GM06990 (cell line): ENCODE results near the gene ATOSB.
A peak's percentile ranks its signal among the peaks of the same experiment; 100 is the strongest.

Experiments used
- DNase-seq: peaks from one replicate; pipeline ENCODE4 v3.0.0-alpha.2; 2011; ENCODE audit not compliant: insufficient read length; ENCODE audit errors: extremely low read depth
- H3K27me3 ChIP-seq: replicated peaks from 2 replicates; pipeline ENCODE4 v1.6.0; 2011; ENCODE audit warnings: low read length; ENCODE audit not compliant: control insufficient read depth, insufficient read depth
- H3K36me3 ChIP-seq: 2 replicates; pipeline ENCODE4 v1.5.1; 2011; ENCODE audit warnings: low read length; ENCODE audit not compliant: control insufficient read depth, insufficient read depth
- H3K4me3 ChIP-seq: replicated peaks from 2 replicates; pipeline ENCODE4 v1.5.1; 2011; ENCODE audit warnings: low read depth, mild to moderate bottlenecking, control low read depth, low read length
- TF ChIP-seq, protein P1 (sequence below): IDR thresholded peaks from 2 replicates; pipeline ENCODE4 v1.5.1; 2011; ENCODE audit warnings: low read length, control low read depth, mild to moderate bottlenecking, inconsistent platforms; ENCODE audit not compliant: insufficient read depth, poor library complexity, severe bottlenecking

Gene ATOSB

DNA sequence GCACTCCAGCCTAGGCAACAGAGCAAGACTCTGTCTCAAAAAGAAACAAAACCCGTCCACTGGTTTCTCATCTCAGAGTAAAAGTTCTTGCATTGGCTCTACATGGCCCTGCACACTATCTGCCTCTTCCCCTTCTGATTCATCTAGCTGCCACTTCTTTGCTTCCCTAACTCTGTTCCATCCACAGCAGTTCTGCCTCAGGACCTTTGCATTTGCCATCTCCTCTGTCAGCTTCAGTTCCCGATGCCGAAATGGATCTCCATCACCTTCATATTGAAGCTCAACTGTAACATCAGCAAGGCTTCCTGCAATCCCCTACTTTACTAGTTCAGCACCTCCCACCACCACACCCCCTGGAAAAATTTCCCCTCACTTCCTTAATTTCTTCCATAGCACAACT lies 18.1 kb downstream of the ATOSB start:
- Histone ChIP-seq H3K27me3 (no peaks in the 10 kb centered on the region), H3K4me3 (no peak overlapping the region), H3K36me3 (peaks cover 19% of the 10 kb centered on the region)
- DNase-seq = no peak
- TF ChIP-seq, protein P1, sequence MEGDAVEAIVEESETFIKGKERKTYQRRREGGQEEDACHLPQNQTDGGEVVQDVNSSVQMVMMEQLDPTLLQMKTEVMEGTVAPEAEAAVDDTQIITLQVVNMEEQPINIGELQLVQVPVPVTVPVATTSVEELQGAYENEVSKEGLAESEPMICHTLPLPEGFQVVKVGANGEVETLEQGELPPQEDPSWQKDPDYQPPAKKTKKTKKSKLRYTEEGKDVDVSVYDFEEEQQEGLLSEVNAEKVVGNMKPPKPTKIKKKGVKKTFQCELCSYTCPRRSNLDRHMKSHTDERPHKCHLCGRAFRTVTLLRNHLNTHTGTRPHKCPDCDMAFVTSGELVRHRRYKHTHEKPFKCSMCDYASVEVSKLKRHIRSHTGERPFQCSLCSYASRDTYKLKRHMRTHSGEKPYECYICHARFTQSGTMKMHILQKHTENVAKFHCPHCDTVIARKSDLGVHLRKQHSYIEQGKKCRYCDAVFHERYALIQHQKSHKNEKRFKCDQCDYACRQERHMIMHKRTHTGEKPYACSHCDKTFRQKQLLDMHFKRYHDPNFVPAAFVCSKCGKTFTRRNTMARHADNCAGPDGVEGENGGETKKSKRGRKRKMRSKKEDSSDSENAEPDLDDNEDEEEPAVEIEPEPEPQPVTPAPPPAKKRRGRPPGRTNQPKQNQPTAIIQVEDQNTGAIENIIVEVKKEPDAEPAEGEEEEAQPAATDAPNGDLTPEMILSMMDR = no peak

DNA sequence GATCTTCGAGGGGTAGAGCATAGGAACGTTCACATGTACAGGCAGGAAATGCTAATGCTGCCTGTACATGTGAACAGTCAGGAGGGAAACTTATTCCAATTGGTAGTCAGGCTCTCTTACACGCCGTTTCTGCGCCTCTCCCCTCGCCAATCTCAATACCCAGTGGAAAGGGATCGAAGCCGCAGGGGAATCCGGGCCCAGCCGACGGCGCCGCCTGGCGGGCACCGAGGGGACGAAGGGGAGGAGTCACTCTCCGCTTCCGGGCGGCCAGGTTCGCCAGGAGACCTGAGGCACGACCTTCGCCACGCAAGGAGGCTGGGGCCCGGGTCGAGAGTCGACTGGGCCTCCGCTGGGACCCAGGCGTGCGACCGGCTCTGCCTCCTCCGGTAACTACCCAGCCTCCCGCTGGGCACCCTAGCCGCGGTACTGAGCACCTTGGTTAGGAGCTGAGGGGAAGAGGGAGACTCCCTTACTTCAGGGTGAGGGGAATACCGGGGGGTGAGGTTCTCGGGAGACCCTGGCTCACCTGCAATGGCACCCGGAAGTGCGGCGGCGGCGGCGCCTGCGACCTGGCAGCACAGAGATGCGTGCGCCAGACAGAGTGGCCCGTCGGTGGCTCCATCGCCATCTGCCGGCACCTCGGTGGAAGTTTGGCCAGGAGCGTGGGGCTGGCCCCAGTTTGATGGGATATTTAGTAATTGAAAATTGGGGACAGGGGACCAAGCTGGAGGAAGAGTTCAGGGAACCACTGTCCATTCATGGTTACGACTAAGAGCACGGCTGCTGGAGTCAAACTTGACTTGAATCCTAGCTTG lies 19.4 kb downstream of the ATOSB start, which contains the start of gene PIGO:
TSS of gene PIGO (minus strand) at position 557 of the 815 bp plus-strand sequence. CDS start 1,026 bp downstream, outside the sequence.
- TF ChIP-seq, protein P1 = peak; percentile 97
- no peaks in the 10 kb centered on the region for H3K27me3 ChIP-seq
- peak; percentile 93 for DNase-seq
- peaks cover 24% of the 10 kb centered on the region for H3K36me3 ChIP-seq
- peak within 1 kb of the TSS; percentile 93 for H3K4me3 ChIP-seq

DNA sequence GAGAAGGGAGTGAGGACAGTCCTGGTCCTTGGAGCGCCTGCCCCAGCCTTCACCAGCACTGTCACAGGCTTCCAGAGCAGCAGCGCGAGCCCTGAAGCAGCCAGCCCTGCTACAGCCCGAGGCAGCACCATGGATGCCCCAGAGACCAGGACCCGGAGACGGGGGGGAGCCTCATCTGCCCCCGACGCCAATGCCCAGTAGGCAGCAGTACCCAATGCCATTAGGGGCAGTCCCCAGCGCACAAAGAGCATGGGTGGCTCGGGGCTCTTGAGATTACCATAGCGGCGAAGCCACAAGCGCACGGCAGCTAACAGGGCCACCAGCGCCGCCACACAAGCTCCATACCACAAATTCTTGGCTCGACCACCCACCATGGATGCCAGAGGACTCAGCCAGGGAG lies 24.1 kb downstream of the ATOSB start:
- H3K4me3 ChIP-seq = no peak overlapping the region
- DNase-seq = no peak
- H3K27me3 ChIP-seq = no peaks in the 10 kb centered on the region
- H3K36me3 ChIP-seq = peaks cover 32% of the 10 kb centered on the region
- TF ChIP-seq, protein P1 = no peak

DNA sequence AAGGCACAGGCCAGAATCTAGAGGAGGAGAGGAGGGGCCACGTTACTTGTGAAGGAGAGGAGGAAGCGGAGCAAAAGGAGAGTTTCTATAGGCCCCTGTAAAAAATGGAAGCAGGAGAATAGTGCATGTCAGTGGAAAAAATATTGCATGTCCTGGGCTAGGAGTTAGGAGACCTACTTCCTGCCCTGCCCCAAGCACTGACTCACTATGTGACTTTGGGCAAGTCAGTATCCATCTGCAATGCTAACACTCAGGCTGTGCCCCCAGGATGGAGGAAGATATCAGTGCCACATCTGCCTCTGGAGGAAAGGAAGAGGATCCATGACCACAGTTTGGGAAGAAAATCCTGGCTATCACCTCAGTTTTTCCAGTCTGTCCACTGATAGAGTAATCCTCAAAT lies 26.2 kb downstream of the ATOSB start:
- no peak for DNase-seq
- Histone ChIP-seq H3K4me3 (no peak overlapping the region), H3K36me3 (peaks cover 32% of the 10 kb centered on the region), H3K27me3 (no peaks in the 10 kb centered on the region)
- TF ChIP-seq, protein P1 = no peak

DNA sequence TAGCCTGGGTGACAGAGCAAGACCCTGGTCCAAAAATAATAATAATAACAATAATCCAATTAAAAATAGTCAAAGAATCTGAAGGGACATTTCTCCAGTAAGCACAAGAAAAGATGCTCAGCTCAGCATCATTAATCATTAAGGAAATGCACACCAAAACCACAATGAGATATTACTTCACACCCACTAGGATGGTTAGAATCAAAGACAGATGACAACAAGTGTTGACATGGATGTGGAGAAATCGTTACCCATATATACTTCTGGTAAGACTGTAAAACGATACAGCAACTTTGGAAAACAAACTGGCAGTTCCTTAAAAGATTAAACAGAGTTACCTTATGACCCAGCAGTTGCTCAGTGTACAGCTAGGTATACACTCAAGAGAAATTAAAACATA lies 30.6 kb downstream of the ATOSB start:
- Histone ChIP-seq H3K36me3 (peaks cover 10% of the 10 kb centered on the region), H3K27me3 (no peaks in the 10 kb centered on the region), H3K4me3 (no peak overlapping the region)
- no peak for DNase-seq
- TF ChIP-seq, protein P1 = no peak
